ENCODE results near the gene ROBO3.

DNA sequence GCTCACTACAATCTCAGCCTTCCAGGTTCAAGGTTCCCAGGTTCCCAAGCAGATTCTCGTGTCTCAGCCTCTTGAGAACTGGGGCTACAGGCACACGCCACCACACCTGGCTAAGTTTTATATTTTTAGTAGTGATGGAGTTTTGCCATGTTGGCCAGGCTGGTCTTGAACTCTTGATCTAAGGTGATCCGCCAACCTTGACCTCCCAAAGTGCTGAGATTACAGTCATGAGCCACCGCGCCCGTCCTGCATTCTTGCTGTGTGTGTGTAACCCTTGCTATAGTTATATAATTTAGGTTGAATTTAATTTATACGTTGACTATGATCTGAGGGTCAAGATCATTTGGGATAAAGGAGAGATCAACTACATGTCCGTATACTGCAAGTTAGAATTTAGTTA lies 29.3 kb upstream of the ROBO3 start:
- TF ChIP-seq ZNF274 (IDR thresholded peaks at IDR 0.05; ENCODE audit: low read depth, low read length) = no peak
- TF ChIP-seq, protein P1, sequence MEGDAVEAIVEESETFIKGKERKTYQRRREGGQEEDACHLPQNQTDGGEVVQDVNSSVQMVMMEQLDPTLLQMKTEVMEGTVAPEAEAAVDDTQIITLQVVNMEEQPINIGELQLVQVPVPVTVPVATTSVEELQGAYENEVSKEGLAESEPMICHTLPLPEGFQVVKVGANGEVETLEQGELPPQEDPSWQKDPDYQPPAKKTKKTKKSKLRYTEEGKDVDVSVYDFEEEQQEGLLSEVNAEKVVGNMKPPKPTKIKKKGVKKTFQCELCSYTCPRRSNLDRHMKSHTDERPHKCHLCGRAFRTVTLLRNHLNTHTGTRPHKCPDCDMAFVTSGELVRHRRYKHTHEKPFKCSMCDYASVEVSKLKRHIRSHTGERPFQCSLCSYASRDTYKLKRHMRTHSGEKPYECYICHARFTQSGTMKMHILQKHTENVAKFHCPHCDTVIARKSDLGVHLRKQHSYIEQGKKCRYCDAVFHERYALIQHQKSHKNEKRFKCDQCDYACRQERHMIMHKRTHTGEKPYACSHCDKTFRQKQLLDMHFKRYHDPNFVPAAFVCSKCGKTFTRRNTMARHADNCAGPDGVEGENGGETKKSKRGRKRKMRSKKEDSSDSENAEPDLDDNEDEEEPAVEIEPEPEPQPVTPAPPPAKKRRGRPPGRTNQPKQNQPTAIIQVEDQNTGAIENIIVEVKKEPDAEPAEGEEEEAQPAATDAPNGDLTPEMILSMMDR (IDR thresholded peaks at IDR 0.05 in 2 of 3, conservative IDR thresholded peaks at IDR 0.05 in 1 of 3; ENCODE audit: borderline replicate concordance in 1 of 3, insufficient read depth in 1 of 3, low read depth in 2 of 3, low read length in 2 of 3) = no peak
- no peak for TF ChIP-seq EZH2 (IDR thresholded peaks at IDR 0.05)
- TF ChIP-seq POLR2A (IDR thresholded peaks at IDR 0.05; ENCODE audit: borderline replicate concordance, extremely low read depth, insufficient read depth, insufficient read length) = no peak
- TF ChIP-seq POLR2AphosphoS5 (IDR thresholded peaks at IDR 0.05; ENCODE audit: low read depth, low read length) = no peak
- no peak for TF ChIP-seq SIN3A (IDR thresholded peaks at IDR 0.05; ENCODE audit: low read depth)
- TF ChIP-seq, protein P2, sequence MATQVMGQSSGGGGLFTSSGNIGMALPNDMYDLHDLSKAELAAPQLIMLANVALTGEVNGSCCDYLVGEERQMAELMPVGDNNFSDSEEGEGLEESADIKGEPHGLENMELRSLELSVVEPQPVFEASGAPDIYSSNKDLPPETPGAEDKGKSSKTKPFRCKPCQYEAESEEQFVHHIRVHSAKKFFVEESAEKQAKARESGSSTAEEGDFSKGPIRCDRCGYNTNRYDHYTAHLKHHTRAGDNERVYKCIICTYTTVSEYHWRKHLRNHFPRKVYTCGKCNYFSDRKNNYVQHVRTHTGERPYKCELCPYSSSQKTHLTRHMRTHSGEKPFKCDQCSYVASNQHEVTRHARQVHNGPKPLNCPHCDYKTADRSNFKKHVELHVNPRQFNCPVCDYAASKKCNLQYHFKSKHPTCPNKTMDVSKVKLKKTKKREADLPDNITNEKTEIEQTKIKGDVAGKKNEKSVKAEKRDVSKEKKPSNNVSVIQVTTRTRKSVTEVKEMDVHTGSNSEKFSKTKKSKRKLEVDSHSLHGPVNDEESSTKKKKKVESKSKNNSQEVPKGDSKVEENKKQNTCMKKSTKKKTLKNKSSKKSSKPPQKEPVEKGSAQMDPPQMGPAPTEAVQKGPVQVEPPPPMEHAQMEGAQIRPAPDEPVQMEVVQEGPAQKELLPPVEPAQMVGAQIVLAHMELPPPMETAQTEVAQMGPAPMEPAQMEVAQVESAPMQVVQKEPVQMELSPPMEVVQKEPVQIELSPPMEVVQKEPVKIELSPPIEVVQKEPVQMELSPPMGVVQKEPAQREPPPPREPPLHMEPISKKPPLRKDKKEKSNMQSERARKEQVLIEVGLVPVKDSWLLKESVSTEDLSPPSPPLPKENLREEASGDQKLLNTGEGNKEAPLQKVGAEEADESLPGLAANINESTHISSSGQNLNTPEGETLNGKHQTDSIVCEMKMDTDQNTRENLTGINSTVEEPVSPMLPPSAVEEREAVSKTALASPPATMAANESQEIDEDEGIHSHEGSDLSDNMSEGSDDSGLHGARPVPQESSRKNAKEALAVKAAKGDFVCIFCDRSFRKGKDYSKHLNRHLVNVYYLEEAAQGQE (IDR thresholded peaks at IDR 0.05; ENCODE audit: low read depth) = no peak
- TF ChIP-seq EZH2phosphoT487 (IDR thresholded peaks at IDR 0.05; ENCODE audit: borderline replicate concordance) = no peak
- TF ChIP-seq CEBPB (IDR thresholded peaks at IDR 0.05; ENCODE audit: low read depth) = no peak
- no peak for TF ChIP-seq FOSL1 (IDR thresholded peaks at IDR 0.05; ENCODE audit: low read depth)
- TF ChIP-seq EGR1 (IDR thresholded peaks at IDR 0.05; ENCODE audit: low read depth) = no peak
- no peak for TF ChIP-seq JUND (IDR thresholded peaks at IDR 0.05)
- no peak for TF ChIP-seq ATF3 (IDR thresholded peaks at IDR 0.05)
- TF ChIP-seq SRF (IDR thresholded peaks at IDR 0.05; ENCODE audit: low read depth) = no peak
